GM12874 (cell line): Measurements from ENCODE around the gene ZBTB11.

Source experiments
- TF ChIP-seq, protein P1 (sequence below): IDR thresholded peaks from 2 replicates; pipeline ENCODE4 v1.5.1; 2011; ENCODE audit warnings: low read depth, mild to moderate bottlenecking, control low read depth, low read length, moderate library complexity; ENCODE audit not compliant: insufficient read depth

The ZBTB11 gene

DNA sequence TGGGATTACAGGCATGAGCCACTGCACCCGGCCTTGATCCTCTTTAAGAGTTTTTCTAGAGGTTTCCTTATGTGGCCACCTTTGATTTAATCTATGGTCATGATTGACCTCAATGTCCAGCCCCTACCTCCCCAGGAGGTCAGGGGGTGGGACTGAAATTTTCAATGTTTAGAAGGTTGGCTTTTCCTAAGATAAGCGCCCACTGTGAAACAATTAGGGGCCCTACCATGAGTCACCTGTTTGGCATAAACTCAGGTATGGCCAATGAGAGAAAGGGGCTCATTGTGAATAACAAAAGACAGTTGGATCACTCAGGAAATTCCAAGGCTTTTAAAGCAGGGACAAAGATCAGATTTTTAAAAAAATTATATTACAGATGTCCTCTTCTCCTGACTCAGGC is 51.1 kb downstream of the ZBTB11 start:
- TF ChIP-seq, protein P1, sequence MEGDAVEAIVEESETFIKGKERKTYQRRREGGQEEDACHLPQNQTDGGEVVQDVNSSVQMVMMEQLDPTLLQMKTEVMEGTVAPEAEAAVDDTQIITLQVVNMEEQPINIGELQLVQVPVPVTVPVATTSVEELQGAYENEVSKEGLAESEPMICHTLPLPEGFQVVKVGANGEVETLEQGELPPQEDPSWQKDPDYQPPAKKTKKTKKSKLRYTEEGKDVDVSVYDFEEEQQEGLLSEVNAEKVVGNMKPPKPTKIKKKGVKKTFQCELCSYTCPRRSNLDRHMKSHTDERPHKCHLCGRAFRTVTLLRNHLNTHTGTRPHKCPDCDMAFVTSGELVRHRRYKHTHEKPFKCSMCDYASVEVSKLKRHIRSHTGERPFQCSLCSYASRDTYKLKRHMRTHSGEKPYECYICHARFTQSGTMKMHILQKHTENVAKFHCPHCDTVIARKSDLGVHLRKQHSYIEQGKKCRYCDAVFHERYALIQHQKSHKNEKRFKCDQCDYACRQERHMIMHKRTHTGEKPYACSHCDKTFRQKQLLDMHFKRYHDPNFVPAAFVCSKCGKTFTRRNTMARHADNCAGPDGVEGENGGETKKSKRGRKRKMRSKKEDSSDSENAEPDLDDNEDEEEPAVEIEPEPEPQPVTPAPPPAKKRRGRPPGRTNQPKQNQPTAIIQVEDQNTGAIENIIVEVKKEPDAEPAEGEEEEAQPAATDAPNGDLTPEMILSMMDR: no peak

DNA sequence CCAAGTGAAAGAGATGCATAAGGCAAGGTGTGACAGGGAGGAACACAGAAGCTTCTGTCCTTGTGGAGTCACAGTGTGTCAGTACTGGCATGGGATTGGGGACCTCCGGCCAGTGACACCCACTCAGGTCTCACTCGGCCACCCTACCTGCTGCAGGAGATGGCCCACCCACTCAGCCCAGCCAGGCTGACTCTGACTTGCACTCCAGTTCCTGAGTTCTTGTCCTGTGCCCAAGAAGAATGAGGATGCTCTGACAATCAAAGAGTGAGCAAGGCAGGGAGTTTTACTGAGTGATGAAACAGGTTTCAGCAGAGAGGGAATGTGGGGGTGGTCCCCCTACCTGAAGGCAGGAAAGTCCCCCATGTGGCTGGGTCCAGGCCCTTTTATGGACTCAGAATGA is 52.1 kb downstream of the ZBTB11 start:
- TF ChIP-seq, protein P1: no peak

- TF ChIP-seq, protein P1: no peak
These were observed 53.3 kb downstream of the ZBTB11 start for GRCh38 chr3:101623656-101624055.

DNA sequence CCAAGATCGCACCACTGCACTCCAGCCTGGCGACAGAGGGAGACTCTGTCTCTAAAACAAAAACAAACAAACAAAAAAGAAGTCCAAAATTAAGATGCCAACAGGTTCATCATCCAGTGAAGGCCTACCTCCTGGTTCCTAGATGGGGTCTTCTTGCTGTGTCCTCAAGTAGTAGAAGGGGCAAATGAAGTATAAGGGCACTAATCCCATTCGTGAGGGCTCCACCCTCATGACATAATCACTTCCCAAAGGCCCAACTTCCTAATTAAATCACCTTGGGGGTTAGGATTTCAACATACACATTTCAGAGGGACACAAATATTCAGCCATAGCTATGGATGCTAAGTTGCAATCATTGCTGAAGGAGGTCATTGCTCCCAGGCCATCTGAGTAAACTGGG is 57.2 kb downstream of the ZBTB11 start:
- TF ChIP-seq, protein P1: no peak

GRCh38 chr3:101618726-101619125 is 58.2 kb downstream of the ZBTB11 start:
- TF ChIP-seq, protein P1: no peak

DNA sequence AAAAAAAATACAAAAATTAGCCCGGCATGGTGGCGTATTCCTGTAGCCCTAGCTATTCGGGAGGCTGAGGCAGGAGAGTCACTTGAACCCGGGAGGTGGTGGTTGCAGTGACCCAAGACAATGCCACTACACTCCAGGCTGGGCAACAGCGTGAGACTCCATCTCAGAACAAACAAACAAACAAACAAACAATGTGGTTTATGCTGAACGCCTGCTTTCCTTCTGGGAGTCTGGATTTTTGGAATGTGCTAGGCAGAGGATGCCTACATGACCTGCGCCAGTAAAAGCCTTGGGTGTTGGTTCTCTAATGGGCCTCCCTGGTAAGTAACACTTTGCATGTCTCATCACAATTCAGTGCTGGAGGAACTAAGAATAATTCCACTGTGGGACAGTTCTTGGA is 59.5 kb downstream of the ZBTB11 start:
- TF ChIP-seq, protein P1: no peak

DNA sequence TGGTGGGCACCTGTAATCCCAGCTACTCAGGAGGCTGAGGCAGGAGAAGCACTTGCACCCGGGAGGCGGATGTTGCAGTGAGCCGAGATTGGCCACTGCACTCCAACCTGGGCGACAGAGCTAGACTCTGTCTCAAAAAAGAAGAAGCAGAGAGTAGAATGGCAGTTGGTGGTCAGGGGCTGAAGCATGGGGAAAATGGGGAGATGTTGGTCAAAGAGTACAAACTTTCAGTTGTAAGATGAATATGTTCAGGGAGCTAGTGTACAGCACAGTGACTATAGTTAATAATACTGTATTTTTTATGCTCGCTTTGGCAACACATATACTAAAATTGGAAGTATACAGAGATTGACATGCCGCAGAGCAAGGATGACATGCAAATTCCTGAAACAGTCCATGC is 61.4 kb downstream of the ZBTB11 start:
- TF ChIP-seq, protein P1: no peak

DNA sequence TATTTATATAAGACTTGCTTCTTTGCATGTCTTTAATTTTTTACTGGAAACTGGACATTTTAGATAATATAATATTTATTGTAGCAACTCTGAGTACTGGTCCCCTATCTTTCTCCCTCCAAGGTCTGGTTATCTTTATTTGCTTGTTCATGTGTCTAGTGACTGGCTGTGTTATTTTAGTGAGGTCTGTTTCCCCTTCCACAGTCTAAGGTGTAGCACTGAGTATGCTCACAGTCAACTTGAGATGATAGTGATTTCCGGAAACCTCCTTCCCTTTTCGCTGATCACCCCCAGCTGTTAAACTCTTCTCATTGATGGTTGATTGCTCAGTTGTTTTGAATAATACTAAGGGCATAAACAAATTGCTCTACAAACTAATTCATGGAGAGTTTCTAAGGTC is 65.9 kb downstream of the ZBTB11 start:
- TF ChIP-seq, protein P1: no peak
